AG10803 (cell line): ENCODE data around the gene RNF213.
"Not testable (repeated sequence)": the region's sequence is repeated elsewhere in the genome, so short reads cannot be mapped to it uniquely, and the experiment has no call there.

Experiments used
- DNase-seq: peaks from one replicate; pipeline ENCODE4 v3.0.0; 2010; ENCODE audit warnings: low read depth
- H3K4me3 ChIP-seq: 2 replicates; pipeline ENCODE4 v1.5.1; 2011; ENCODE audit warnings: mild to moderate bottlenecking, low read length, control low read depth
- CTCF ChIP-seq: conservative IDR thresholded peaks from 2 replicates; pipeline ENCODE4 v1.5.1; 2011; ENCODE audit warnings: mild to moderate bottlenecking, low read length, control low read depth, inconsistent platforms

RNF213 gene

DNA sequence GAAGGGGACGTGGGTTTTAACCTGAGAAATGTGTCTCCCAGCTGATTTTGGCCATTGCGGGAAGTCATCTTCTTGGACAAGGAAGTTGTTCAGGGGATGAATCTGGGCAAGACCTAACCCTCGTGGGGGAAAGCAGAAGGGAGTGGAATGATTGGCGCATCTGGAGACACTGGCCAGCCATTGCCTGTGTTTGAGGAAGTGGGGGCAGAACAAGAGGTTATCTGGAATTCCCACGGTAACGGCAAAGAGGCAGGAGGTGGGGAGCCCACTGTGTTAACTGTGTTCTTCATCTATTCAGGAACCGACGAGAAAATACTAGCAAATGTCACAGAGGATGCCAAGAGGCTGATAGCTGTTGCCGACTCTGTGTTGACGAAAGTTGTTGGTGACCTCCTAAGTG lies 66.9 kb downstream of the RNF213 start:
- DNase-seq, result no peak
- no peak for TF ChIP-seq CTCF
- no peak overlapping the region for H3K4me3 ChIP-seq

GRCh38 chr17:80328634-80329380 lies 68.2 kb downstream of the RNF213 start:
- H3K4me3 ChIP-seq, result no peak overlapping the region
- no peak for DNase-seq
- TF ChIP-seq CTCF, result no peak

DNA sequence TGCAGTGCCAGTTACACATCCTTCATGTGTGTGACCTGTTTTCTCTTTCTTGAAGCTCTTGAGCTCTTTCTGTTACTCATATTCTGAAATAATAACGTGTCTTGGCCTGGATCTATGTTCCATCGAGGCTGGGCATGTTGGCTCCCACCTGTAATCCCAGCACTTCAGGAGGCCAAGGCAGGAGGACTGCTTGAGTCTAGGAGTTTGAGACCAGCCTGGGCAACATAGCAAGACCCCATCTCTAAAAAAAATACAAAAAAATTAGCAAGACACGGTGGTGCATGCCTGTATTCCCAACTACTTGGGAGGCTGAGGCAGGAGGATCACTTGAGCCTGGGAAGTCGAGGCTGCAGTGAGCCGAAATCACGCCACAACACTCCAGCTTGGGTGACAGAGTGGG lies 68.8 kb downstream of the RNF213 start:
- not testable (repeated sequence) for H3K4me3 ChIP-seq, DNase-seq

DNA sequence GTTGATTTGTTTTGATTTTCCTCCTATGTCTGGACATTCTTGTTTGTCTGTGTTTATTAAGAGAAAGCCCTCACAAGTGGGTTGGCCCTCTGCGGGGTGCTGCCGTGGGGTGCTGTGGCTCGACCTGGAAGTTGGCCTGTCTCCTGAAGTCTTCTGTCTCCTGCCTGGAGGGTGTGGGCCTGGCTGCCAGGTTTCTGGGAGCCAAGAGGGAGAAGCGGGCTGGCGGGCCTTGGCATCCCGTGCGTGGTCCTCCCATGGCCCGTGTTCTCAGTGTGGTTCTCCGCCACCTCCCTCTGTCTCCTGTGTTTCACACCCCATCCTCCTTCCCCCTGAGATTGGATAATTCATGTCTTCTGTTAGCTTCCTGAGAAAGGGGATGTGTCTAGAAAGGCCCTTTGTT lies 69.6 kb downstream of the RNF213 start:
- TF ChIP-seq CTCF, result no peak
- no peak for DNase-seq
- H3K4me3 ChIP-seq, result no peak overlapping the region

DNA sequence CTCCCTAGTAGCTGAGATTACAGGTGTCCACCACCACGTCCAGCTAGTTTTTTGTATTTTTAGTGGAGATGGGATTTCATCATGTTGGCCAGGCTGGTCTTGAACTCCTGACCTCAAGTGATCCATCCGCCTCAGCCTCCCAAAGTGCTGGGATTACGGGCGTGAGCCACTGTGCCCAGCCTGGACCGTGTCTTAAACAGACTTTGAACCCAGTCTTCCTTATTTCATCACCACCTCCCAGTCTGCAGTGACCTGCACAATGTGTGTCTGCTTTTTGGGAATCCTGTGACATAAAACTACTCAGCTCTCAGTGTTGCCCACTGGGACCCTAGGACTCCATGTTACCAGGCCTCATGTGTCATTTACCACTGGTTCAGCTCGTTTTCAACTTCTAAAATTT lies 70.3 kb downstream of the RNF213 start:
- not testable (repeated sequence) for H3K4me3 ChIP-seq, DNase-seq

GRCh38 chr17:80331820-80332219 lies 71.2 kb downstream of the RNF213 start:
- DNase-seq, result no peak
- H3K4me3 ChIP-seq, result no peak overlapping the region
- TF ChIP-seq CTCF, result no peak

- no peak overlapping the region for H3K4me3 ChIP-seq
- no peak for DNase-seq
- TF ChIP-seq CTCF, result no peak
Observed at GRCh38 chr17:80337195-80337895, 76.7 kb downstream of the RNF213 start.

GRCh38 chr17:80339118-80339517 lies 78.5 kb downstream of the RNF213 start:
- TF ChIP-seq CTCF, result no peak
- no peak for DNase-seq

More at GRCh38 chr17:80339118-80339517, 78.5 kb downstream of the RNF213 start:
- H3K4me3 ChIP-seq, result no peak overlapping the region
